ENCODE data around the gene ODC1.
"Not testable (repeated sequence)": the region's sequence is repeated elsewhere in the genome, so short reads cannot be mapped to it uniquely, and the experiment has no call there.

Gene ODC1

GRCh38 chr2:10478298-10478625 lies 30.1 kb upstream of the ODC1 start:
- DNase-seq (ENCODE audit: low spot score) = no peak

- DNase-seq (ENCODE audit: low spot score) = no peak
Measured at GRCh38 chr2:10477443-10478297, 29.5 kb upstream of the ODC1 start.

GRCh38 chr2:10476723-10477442 lies 28.8 kb upstream of the ODC1 start:
- no peak for DNase-seq (ENCODE audit: low spot score)

GRCh38 chr2:10475811-10476660 lies 27.9 kb upstream of the ODC1 start:
- DNase-seq (ENCODE audit: low spot score) = no peak

- no peak for DNase-seq (ENCODE audit: low spot score)
Measured at GRCh38 chr2:10475221-10475722, 27.1 kb upstream of the ODC1 start.

- no peak for DNase-seq (ENCODE audit: low spot score)
Measured at GRCh38 chr2:10473121-10473756, 25.1 kb upstream of the ODC1 start.

GRCh38 chr2:10471955-10472354 lies 23.8 kb upstream of the ODC1 start:
- no peak for DNase-seq (ENCODE audit: low spot score)

- DNase-seq (ENCODE audit: low spot score) = no peak
Measured at GRCh38 chr2:10471046-10471571, 23.0 kb upstream of the ODC1 start.

GRCh38 chr2:10469955-10470608 lies 22.0 kb upstream of the ODC1 start:
- no peak for DNase-seq (ENCODE audit: low spot score)

- DNase-seq (ENCODE audit: low spot score) = no peak
Measured at GRCh38 chr2:10469301-10469700, 21.2 kb upstream of the ODC1 start.

- no peak for DNase-seq (ENCODE audit: low spot score)
Measured at GRCh38 chr2:10467401-10467800, 19.3 kb upstream of the ODC1 start.

GRCh38 chr2:10466801-10467200 lies 18.7 kb upstream of the ODC1 start:
- DNase-seq (ENCODE audit: low spot score) = no peak

GRCh38 chr2:10465910-10466309 lies 17.8 kb upstream of the ODC1 start:
- no peak for DNase-seq (ENCODE audit: low spot score)

- no peak for DNase-seq (ENCODE audit: low spot score)
Measured at GRCh38 chr2:10462178-10463083, 14.3 kb upstream of the ODC1 start.

GRCh38 chr2:10460366-10460796 lies 12.3 kb upstream of the ODC1 start:
- DNase-seq (ENCODE audit: low spot score) = no peak

- DNase-seq (ENCODE audit: low spot score) = no peak
Measured at GRCh38 chr2:10457846-10458598, 9.9 kb upstream of the ODC1 start.

- not testable (repeated sequence) for DNase-seq (ENCODE audit: low spot score)
Measured at GRCh38 chr2:10457195-10457594, 9.1 kb upstream of the ODC1 start.

- no peak for DNase-seq (ENCODE audit: low spot score)
Measured at GRCh38 chr2:10454505-10454904, 6.4 kb upstream of the ODC1 start.

- DNase-seq (ENCODE audit: low spot score) = no peak
Measured at GRCh38 chr2:10453905-10454298, 5.8 kb upstream of the ODC1 start.

Measured in HuH-7.5 (cell line).